GM18507 (cell line): Measurements from ENCODE around the gene MNAT1.
"Not testable (repeated sequence)": the region's sequence is repeated elsewhere in the genome, so short reads cannot be mapped to it uniquely, and the experiment has no call there.

Source experiments
- DNase-seq: peaks from one replicate; pipeline ENCODE4 v3.0.0; 2011; ENCODE audit warnings: low read depth; ENCODE audit not compliant: insufficient read length; ENCODE audit errors: extremely low spot score
- FAIRE-seq: peaks from 2 replicates; lab custom pipeline; 2011; peaks lifted over from hg19 to GRCh38; lab: Jason Lieb, UNC

MNAT1 gene

GRCh38 chr14:60735416-60735815 lies 855 bp downstream of the MNAT1 start:
- DNase-seq (no peak), FAIRE-seq (no peak)

GRCh38 chr14:60736494-60736893 lies 1.9 kb downstream of the MNAT1 start:
- DNase-seq = no peak
- no peak for FAIRE-seq

GRCh38 chr14:60738843-60739508 lies 4.4 kb downstream of the MNAT1 start:
- DNase-seq (no peak), FAIRE-seq (no peak)

- FAIRE-seq = no peak
These were observed 10.0 kb downstream of the MNAT1 start for GRCh38 chr14:60744566-60744965.

GRCh38 chr14:60753264-60754119 lies 18.9 kb downstream of the MNAT1 start:
- FAIRE-seq (peak; percentile 99), DNase-seq (peak; percentile 62)

More at GRCh38 chr14:60744566-60744965, 10.0 kb downstream of the MNAT1 start:
- DNase-seq = no peak

GRCh38 chr14:60756847-60757246 lies 22.3 kb downstream of the MNAT1 start:
- DNase-seq = no peak
- FAIRE-seq = no peak

- DNase-seq (no peak), FAIRE-seq (peak; percentile 59)
These were observed 23.0 kb downstream of the MNAT1 start for GRCh38 chr14:60757567-60758002.

GRCh38 chr14:60758885-60759284 lies 24.3 kb downstream of the MNAT1 start:
- no peak for DNase-seq
- peak; percentile 26 for FAIRE-seq

- no peak for DNase-seq
- no peak for FAIRE-seq
These were observed 25.6 kb downstream of the MNAT1 start for GRCh38 chr14:60760209-60760608.

- DNase-seq (no peak), FAIRE-seq (no peak)
These were observed 26.2 kb downstream of the MNAT1 start for GRCh38 chr14:60760644-60761364.

GRCh38 chr14:60768602-60769001 lies 34.0 kb downstream of the MNAT1 start:
- DNase-seq (no peak), FAIRE-seq (no peak)

- DNase-seq (no peak), FAIRE-seq (no peak)
These were observed 36.6 kb downstream of the MNAT1 start for GRCh38 chr14:60771117-60771516.

- FAIRE-seq = no peak
- DNase-seq = no peak
These were observed 39.0 kb downstream of the MNAT1 start for GRCh38 chr14:60773558-60773957.

- DNase-seq = no peak
- FAIRE-seq = no peak
These were observed 40.7 kb downstream of the MNAT1 start for GRCh38 chr14:60775296-60775695.

- no peak for DNase-seq
These were observed 43.5 kb downstream of the MNAT1 start for GRCh38 chr14:60777856-60778578.

GRCh38 chr14:60779745-60780514 lies 45.4 kb downstream of the MNAT1 start:
- not testable (repeated sequence) for DNase-seq, FAIRE-seq

More at GRCh38 chr14:60777856-60778578, 43.5 kb downstream of the MNAT1 start:
- FAIRE-seq = no peak

- FAIRE-seq = peak; percentile 47
- not testable (repeated sequence) for DNase-seq
These were observed 46.0 kb downstream of the MNAT1 start for GRCh38 chr14:60780558-60780957.

GRCh38 chr14:60786905-60787304 lies 52.3 kb downstream of the MNAT1 start:
- no peak for DNase-seq
- FAIRE-seq = no peak

- FAIRE-seq = no peak
- no peak for DNase-seq
These were observed 55.1 kb downstream of the MNAT1 start for GRCh38 chr14:60789656-60790055.
